Measurements from ENCODE around the gene AVP. TPM values are rescaled to one million over a fixed set of nuclear protein-coding genes. Genes with fewer than 3 reads are reported as not detected.
A peak's percentile ranks its signal among the peaks of the same experiment; 100 is the strongest.

The AVP gene
- total RNA-seq, 1 experiment from 2014 or later: not detected

- Histone ChIP-seq H2BK15ac (ENCODE audit: low read depth, low read length) (no peak overlapping the region), H4K91ac (ENCODE audit: insufficient read length, low read depth, low read length) (no peak overlapping the region), H2BK120ac (ENCODE audit: low read depth, low read length, poor library complexity, severe bottlenecking) (no peak overlapping the region), H3K27me3 (ENCODE audit: insufficient read depth, low read length) (no peaks in the 10 kb centered on the region), H3K18ac (ENCODE audit: insufficient read length, low read depth, low read length) (no peak overlapping the region), H3T11ph (ENCODE audit: low read length) (no peak overlapping the region), H2BK5ac (ENCODE audit: insufficient read length, low read length) (no peak overlapping the region), H2AFZ (ENCODE audit: low read length) (no peak overlapping the region), H2AK5ac (ENCODE audit: insufficient read length, low read length) (no peak overlapping the region), H4K20me1 (ENCODE audit: control insufficient read depth, insufficient read depth, insufficient read length) (no peaks in the 10 kb centered on the region), H2BK20ac (ENCODE audit: low read depth, low read length, poor library complexity, severe bottlenecking) (no peak overlapping the region), H3K79me1 (ENCODE audit: insufficient read depth, low read depth, low read length, poor library complexity, severe bottlenecking) (no peaks in the 10 kb centered on the region), H3K4me2 (ENCODE audit: insufficient read depth, insufficient read length, low read length) (no peak overlapping the region), H3K4ac (ENCODE audit: low read depth, low read length) (no peak overlapping the region), H3K9me3 (ENCODE audit: control insufficient read depth, low read depth, low read length) (no peaks in the 10 kb centered on the region), H4K5ac (ENCODE audit: insufficient read length, low read depth, low read length) (no peak overlapping the region), H3K4me1 (ENCODE audit: insufficient read depth, low read length) (no peaks in the 10 kb centered on the region), H3K23me2 (ENCODE audit: insufficient read length, low read depth, low read length, poor library complexity, severe bottlenecking) (no peaks in the 10 kb centered on the region), H3K56ac (ENCODE audit: insufficient read length, low read depth, low read length) (no peak overlapping the region), H3K9ac (ENCODE audit: extremely low read depth, insufficient read length, low read length) (no peak overlapping the region), H3K27ac (ENCODE audit: insufficient read length, low read depth, low read length) (no peak overlapping the region), H2BK12ac (ENCODE audit: insufficient read length, low read depth, low read length) (no peak overlapping the region), H3K14ac (ENCODE audit: insufficient read depth, low read length) (no peak overlapping the region), H3K23ac (ENCODE audit: insufficient read length, low read depth, low read length) (no peak overlapping the region), H4K8ac (replicated peaks; ENCODE audit: insufficient read length, low read depth, low read length) (no peak overlapping the region), H3K79me2 (ENCODE audit: insufficient read depth, low read length) (no peaks in the 10 kb centered on the region)
- no peak for TF ChIP-seq CTCF (conservative IDR thresholded peaks at IDR 0.05)
- Mint-ChIP-seq H3K36me3 (ENCODE audit: insufficient read depth in 1 of 3, low read depth in 3 of 3) (no peaks in the 10 kb centered on the region), H3K4me3 (no peak overlapping the region), H3K27ac (peak overlapping the region in 2 of 3 experiments; percentile 67 to 94; a peak in 5 of 7 replicates), H3K4me1 (peaks cover 16 to 19% of the 10 kb centered on the region in 2 experiments), H3K27me3 (ENCODE audit: low read depth) (no peaks in the 10 kb centered on the region; the same call in 1 of the 2 replicates), H3K9me3 (no peaks in the 10 kb centered on the region)
- DNase-seq: no peak
- WGBS (ENCODE audit: extremely low coverage, insufficient read length, low lambda C conversion rate): no CpG with 5 or more reads among the region's 14 CpGs
Observed at GRCh38 chr20:3106658-3107463, 22.3 kb upstream of the AVP start.

All from H9 (cell line).